Thyroid gland (tissue), 4 donors: ENCODE data around the gene DUSP18.
"Not testable (repeated sequence)": the region's sequence is repeated elsewhere in the genome, so short reads cannot be mapped to it uniquely, and the experiment has no call there.

Experiments
- POLR2A ChIP-seq, 2 donors: fragments of 450-650 bp; IDR thresholded peaks; one replicate each; pipeline ENCODE4 v1.6.1; 2017; ENCODE audit warnings: antibody characterized with exemption in 2 of 2, mild to moderate bottlenecking in 2 of 2, moderate library complexity in 1 of 2
- TF ChIP-seq, protein P1 (sequence below), 6 experiments: fragments of 200-600 bp in 3 of 6; fragments of 450-650 bp in 3 of 6; sonication (generic) in 3 of 6; IDR thresholded peaks; one replicate each; pipeline ENCODE4 v1.5.1; 2016 to 2019; ENCODE audit warnings: antibody characterized with exemption in 6 of 6, mild to moderate bottlenecking in 2 of 6, inconsistent platforms in 1 of 6, moderate library complexity in 1 of 6

GRCh38 chr22:30619909-30620308 is 47.8 kb downstream of the DUSP18 start:
- TF ChIP-seq, protein P1, sequence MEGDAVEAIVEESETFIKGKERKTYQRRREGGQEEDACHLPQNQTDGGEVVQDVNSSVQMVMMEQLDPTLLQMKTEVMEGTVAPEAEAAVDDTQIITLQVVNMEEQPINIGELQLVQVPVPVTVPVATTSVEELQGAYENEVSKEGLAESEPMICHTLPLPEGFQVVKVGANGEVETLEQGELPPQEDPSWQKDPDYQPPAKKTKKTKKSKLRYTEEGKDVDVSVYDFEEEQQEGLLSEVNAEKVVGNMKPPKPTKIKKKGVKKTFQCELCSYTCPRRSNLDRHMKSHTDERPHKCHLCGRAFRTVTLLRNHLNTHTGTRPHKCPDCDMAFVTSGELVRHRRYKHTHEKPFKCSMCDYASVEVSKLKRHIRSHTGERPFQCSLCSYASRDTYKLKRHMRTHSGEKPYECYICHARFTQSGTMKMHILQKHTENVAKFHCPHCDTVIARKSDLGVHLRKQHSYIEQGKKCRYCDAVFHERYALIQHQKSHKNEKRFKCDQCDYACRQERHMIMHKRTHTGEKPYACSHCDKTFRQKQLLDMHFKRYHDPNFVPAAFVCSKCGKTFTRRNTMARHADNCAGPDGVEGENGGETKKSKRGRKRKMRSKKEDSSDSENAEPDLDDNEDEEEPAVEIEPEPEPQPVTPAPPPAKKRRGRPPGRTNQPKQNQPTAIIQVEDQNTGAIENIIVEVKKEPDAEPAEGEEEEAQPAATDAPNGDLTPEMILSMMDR (IDR thresholded peaks at IDR 0.05): not testable (repeated sequence)
- not testable (repeated sequence) for TF ChIP-seq POLR2A (IDR thresholded peaks at IDR 0.05)
